GM19455 (cell line): Measurements from ENCODE around the gene ZNF682.
"Not testable (repeated sequence)": the region's sequence is repeated elsewhere in the genome, so short reads cannot be mapped to it uniquely, and the experiment has no call there.

Source experiments
- ATAC-seq: cut with Tn5 transposase; IDR thresholded peaks from one replicate; pipeline ENCODE4 v1.9.1; 2021; ENCODE audit not compliant: unreplicated experiment

ZNF682 gene

GRCh38 chr19:20039203-20039723 is at the start of gene ZNF682:
Gene ZNF682 (minus strand): TSS chr19:20039505. CDS start chr19:20039345, 160 bp downstream.
- peak; percentile 96 for ATAC-seq

- not testable (repeated sequence) for ATAC-seq
Measured at GRCh38 chr19:20082876-20083275, 43.6 kb upstream of the ZNF682 start.

- ATAC-seq: not testable (repeated sequence)
Measured at GRCh38 chr19:20082232-20082833, 43.0 kb upstream of the ZNF682 start.

GRCh38 chr19:20080656-20081055 is 41.4 kb upstream of the ZNF682 start:
- ATAC-seq: no peak

GRCh38 chr19:20079476-20079875 is 40.2 kb upstream of the ZNF682 start:
- ATAC-seq: no peak

- no peak for ATAC-seq
Measured at GRCh38 chr19:20078581-20079031, 39.3 kb upstream of the ZNF682 start.

GRCh38 chr19:20077791-20078463 is 38.6 kb upstream of the ZNF682 start, which contains the start of gene ZNF90:
Gene ZNF90 (plus strand): TSS chr19:20078000. CDS start chr19:20078133, 133 bp downstream.
- peak; percentile 92 for ATAC-seq

GRCh38 chr19:20072936-20073335 is 33.6 kb upstream of the ZNF682 start:
- ATAC-seq: no peak

- ATAC-seq: no peak
Measured at GRCh38 chr19:20070691-20071090, 31.4 kb upstream of the ZNF682 start.

- not testable (repeated sequence) for ATAC-seq
Measured at GRCh38 chr19:20068559-20068958, 29.3 kb upstream of the ZNF682 start.

GRCh38 chr19:20067943-20068342 is 28.6 kb upstream of the ZNF682 start:
- ATAC-seq: no peak

- ATAC-seq: no peak
Measured at GRCh38 chr19:20066861-20067260, 27.6 kb upstream of the ZNF682 start.

GRCh38 chr19:20060282-20060681 is 21.0 kb upstream of the ZNF682 start:
- no peak for ATAC-seq

- ATAC-seq: not testable (repeated sequence)
Measured at GRCh38 chr19:20058738-20059137, 19.4 kb upstream of the ZNF682 start.

GRCh38 chr19:20051841-20052768 is 12.8 kb upstream of the ZNF682 start:
- ATAC-seq: peak; percentile 96

- ATAC-seq: not testable (repeated sequence)
Measured at GRCh38 chr19:20045742-20046141, 6.4 kb upstream of the ZNF682 start.

GRCh38 chr19:20044663-20045062 is 5.4 kb upstream of the ZNF682 start:
- ATAC-seq: no peak

GRCh38 chr19:20038358-20039202 is 725 bp downstream of the ZNF682 start:
- peak; percentile 30 for ATAC-seq

GRCh38 chr19:20035935-20036334 is 3.4 kb downstream of the ZNF682 start:
- no peak for ATAC-seq

- ATAC-seq: no peak
Measured at GRCh38 chr19:20028611-20029010, 10.7 kb downstream of the ZNF682 start.
